K562 (cell line): Measurements from ENCODE around the gene PRM3. TPM values are rescaled to one million over a fixed set of nuclear protein-coding genes. Genes with fewer than 3 reads are reported as not detected.
A peak's percentile ranks its signal among the peaks of the same experiment; 100 is the strongest.

Experiments used
- ATAC-seq: fragments of 200-7000 bp; cut with Tn5 transposase; 3 replicates; pipeline ENCODE4 v1.9.1; 2020; ENCODE audit warnings: moderate library complexity
- BruUV-seq: library from RNA; stranded (reverse); fragments of 400-500 nt; replicated peaks from 2 replicates; lab custom pipeline; 2021; lab: Mats Ljungman, UMichigan
- CTCF ChIA-PET: fragments of 300-600 bp; formaldehyde crosslinking; extraction: SDS; loops from one replicate; lab custom pipeline; 2021; ENCODE audit warnings: low intra/inter-chr PET ratio; lab: Yijun Ruan, JAX
- POLR2A ChIA-PET: fragments of 300-600, 350-650 bp; sonication (Branson Sonifier 250); formaldehyde crosslinking; extraction: SDS; loops from one replicate; lab custom pipeline; 2021; ENCODE audit warnings: antibody characterized with exemption, inconsistent platforms; lab: Yijun Ruan, JAX
- DNase-seq, 4 experiments: peaks; one replicate each; pipeline versions ENCODE4 v3.0.0 to v3.0.0-alpha.2; 2011 to 2018; ENCODE audit warnings: low spot score in 3 of 4, mixed read lengths in 3 of 4; ENCODE audit errors: extremely low read depth in 1 of 4
- FAIRE-seq: peaks from 2 replicates; lab custom pipeline; 2011; peaks lifted over from hg19 to GRCh38; lab: Jason Lieb, UNC
- H2AFZ ChIP-seq: 2 replicates; pipeline ENCODE4 v1.6.0; 2011; ENCODE audit warnings: low read depth, low read length, control low read depth, inconsistent platforms
- H3K27ac ChIP-seq: fragments of 200-600 bp; 3 replicates; pipeline ENCODE4 v1.8.0; 2011; ENCODE audit warnings: low read depth, mild to moderate bottlenecking, control low read depth, inconsistent platforms, low read length, moderate library complexity, mixed read lengths; ENCODE audit errors: extremely low read depth
- H3K27me3 ChIP-seq, 2 experiments: fragments of 300-600 bp in 1 of 2; 2 replicates in 1 of 2; 3 replicates in 1 of 2; pipeline versions ENCODE4 v1.6.0 to v1.8.0; 2011; ENCODE audit warnings: inconsistent platforms in 2 of 2, low read length in 2 of 2, mild to moderate bottlenecking in 1 of 2, mixed read lengths in 1 of 2, moderate library complexity in 1 of 2; ENCODE audit not compliant: control insufficient read depth in 2 of 2, insufficient read depth in 2 of 2
- H3K36me3 ChIP-seq: fragments of 300-600 bp; 3 replicates; pipeline ENCODE4 v1.8.0; 2011; ENCODE audit warnings: mild to moderate bottlenecking, low read length, inconsistent platforms; ENCODE audit not compliant: control insufficient read depth, insufficient read depth
- H3K4me1 ChIP-seq, 2 experiments: fragments of 200-600 bp in 1 of 2; replicated peaks in 1 of 2; 2 replicates in 1 of 2; 3 replicates in 1 of 2; pipeline versions ENCODE4 v1.5.1 to v1.8.0; 2011; ENCODE audit warnings: inconsistent platforms in 2 of 2, low read length in 2 of 2, mild to moderate bottlenecking in 1 of 2, mixed read lengths in 1 of 2, moderate library complexity in 1 of 2; ENCODE audit not compliant: control insufficient read depth in 2 of 2, insufficient read depth in 2 of 2
- H3K4me2 ChIP-seq: 2 replicates; pipeline ENCODE4 v1.6.1; 2011; ENCODE audit warnings: low read length, control low read depth, inconsistent platforms, mixed read lengths; ENCODE audit not compliant: insufficient read depth
- H3K4me3 ChIP-seq: fragments of 200-600 bp; sonication (generic), shearing (Covaris generic); 2 replicates; pipeline ENCODE4 v1.5.1; 2016; ENCODE audit warnings: control low read depth, inconsistent platforms
- H3K79me2 ChIP-seq: fragments of 200-600 bp; 3 replicates; pipeline ENCODE4 v1.8.0; 2011; ENCODE audit warnings: low read length, inconsistent platforms; ENCODE audit not compliant: control insufficient read depth, insufficient read depth
- H3K9ac ChIP-seq, 2 experiments: 2 replicates each; pipeline versions ENCODE4 v1.6.0 to v1.6.1; 2011; ENCODE audit warnings: low read depth in 2 of 2, low read length in 2 of 2, control low read depth in 1 of 2, inconsistent platforms in 1 of 2, mild to moderate bottlenecking in 1 of 2, mixed read lengths in 1 of 2; ENCODE audit not compliant: insufficient read depth in 1 of 2
- H3K9me1 ChIP-seq: one replicate; pipeline ENCODE4 v1.6.0; 2011; ENCODE audit warnings: inconsistent platforms, mild to moderate bottlenecking, low read length, moderate library complexity; ENCODE audit not compliant: control insufficient read depth, insufficient read depth
- H3K9me3 ChIP-seq: replicated peaks from 2 replicates; pipeline ENCODE4 v1.5.1; 2011; ENCODE audit warnings: low read depth, low read length, inconsistent platforms; ENCODE audit not compliant: control insufficient read depth, insufficient read depth
- H4K20me1 ChIP-seq: replicated peaks from 2 replicates; pipeline ENCODE4 v1.6.1; 2011; ENCODE audit warnings: low read length, inconsistent platforms, mixed read lengths; ENCODE audit not compliant: control insufficient read depth, insufficient read depth
- CHD1 ChIP-seq: fragments of 200-600 bp; sonication (generic); IDR thresholded peaks from one replicate; pipeline ENCODE4 v1.6.1; 2012; ENCODE audit warnings: mild to moderate bottlenecking, moderate library complexity, low read length, inconsistent platforms
- CTCF ChIP-seq, 3 experiments: IDR thresholded peaks in 2 of 3; conservative IDR thresholded peaks in 1 of 3; 2 replicates each; pipeline ENCODE4 v1.5.1; 2011 to 2012; ENCODE audit warnings: low read length in 3 of 3, mild to moderate bottlenecking in 3 of 3, control low read depth in 2 of 3, improper control_type of control experiment in 1 of 3, inconsistent platforms in 1 of 3, low read depth in 1 of 3, mixed read lengths in 1 of 3, moderate library complexity in 1 of 3; ENCODE audit not compliant: insufficient read depth in 2 of 3
- FOS ChIP-seq: IDR thresholded peaks from 3 replicates; pipeline ENCODE4 v1.6.1; 2011; ENCODE audit not compliant: insufficient read length; ENCODE audit errors: extremely low read depth
- FOXP1 ChIP-seq: sonication (generic); formaldehyde crosslinking; IDR thresholded peaks from 2 replicates; pipeline ENCODE4 v1.8.0; 2022; ENCODE audit warnings: mild to moderate bottlenecking, missing genetic modification reagents
- GABPB1 ChIP-seq: sonication (generic); formaldehyde crosslinking; IDR thresholded peaks from 2 replicates; pipeline ENCODE4 v1.8.0; 2022; ENCODE audit warnings: mild to moderate bottlenecking, missing genetic modification reagents
- NFXL1 ChIP-seq: fragments of 450-650 bp; formaldehyde crosslinking; IDR thresholded peaks from 2 replicates; pipeline ENCODE4 v1.4.0; 2021; ENCODE audit warnings: mild to moderate bottlenecking
- RAD21 ChIP-seq, 2 experiments: fragments of 250-450 bp in 1 of 2; fragments of 450-650 bp in 1 of 2; sonication (Bioruptor Pico) in 1 of 2; formaldehyde crosslinking in 1 of 2; IDR thresholded peaks in 1 of 2; conservative IDR thresholded peaks in 1 of 2; 2 replicates each; pipeline versions ENCODE4 v1.4.0 to v1.8.0; 2020 to 2022; ENCODE audit warnings: mild to moderate bottlenecking in 2 of 2, moderate library complexity in 1 of 2
- SAFB ChIP-seq: fragments of 200-400 bp; formaldehyde crosslinking; IDR thresholded peaks from 2 replicates; pipeline ENCODE4 v1.6.1; 2017; ENCODE audit warnings: low read depth, low read length, borderline replicate concordance
- TSC22D4 ChIP-seq: fragments of 450-650 bp; IDR thresholded peaks from 2 replicates; pipeline ENCODE4 v1.6.1; 2016; ENCODE audit warnings: missing genetic modification characterization, missing biosample characterization, control low read depth
- ZNF444 ChIP-seq: fragments of 250-450 bp; sonication (Bioruptor Pico); IDR thresholded peaks from 2 replicates; pipeline ENCODE4 v1.4.0; 2020; ENCODE audit warnings: mild to moderate bottlenecking, moderate library complexity
- ZNF764 ChIP-seq: fragments of 250-450 bp; sonication (Bioruptor Pico); IDR thresholded peaks from 2 replicates; pipeline ENCODE4 v1.4.0; 2020; ENCODE audit warnings: low read depth, mild to moderate bottlenecking, moderate library complexity
- WGBS: fragments of 100-300 bp; shearing (Covaris generic); methylation state at CpG from one replicate; pipeline ENCODE4 v1.1.6; 2016; ENCODE audit warnings: low coverage, mixed read lengths; ENCODE audit not compliant: insufficient coverage; ENCODE audit errors: missing lambda C conversion rate; 5-methylcytosine and 5-hydroxymethylcytosine counted together
- in situ Hi-C: fragments of 300-500 bp; cut with MboI; formaldehyde crosslinking; loops from 4 replicates; pipeline ENCODE4 v1.15.0; 2018; ENCODE audit warnings: inconsistent platforms, mixed read lengths
- intact Hi-C: fragments of 100-400 bp; cut with micrococcal nuclease; formaldehyde crosslinking; loops from 2 replicates; pipeline ENCODE4 v1.14.2; 2022
- polyA plus RNA-seq, 8 experiments: library from polyadenylated mRNA; depleted of rRNA in 4 of 8; stranded (reverse) in 5 of 8; unstranded in 3 of 8; fragments of >200 nt; fragmentation: Nextera tagmentation in 2 of 8; fragmentation: Illumina TruSeq in 1 of 8; extraction: Ambion mirVana in 2 of 8; extraction: Trizol in 1 of 8; gene quantifications; 2 replicates each; pipeline versions ENCODE4 v1.2.1 to v1.2.3, GENCODE V29; 2011 to 2014; ENCODE audit warnings: inconsistent platforms in 1 of 8, missing spikeins in 1 of 8
- total RNA-seq, 7 experiments: library from RNA; depleted of rRNA in 6 of 7; stranded (reverse); fragments of >200 nt in 6 of 7; fragmentation: Illumina TruSeq in 2 of 7; extraction: Trizol in 2 of 7; gene quantifications; 2 replicates each; pipeline versions ENCODE4 v1.2.1 to v1.2.3, GENCODE V29; 2011 to 2021; ENCODE audit warnings: low replicate concordance in 1 of 7

PRM3 gene
- total and polyA plus RNA-seq, 9 of the 15 experiments (the other 6 are each of a cell fraction or from before 2014, with no cell fraction given): not detected

GRCh38 chr16:11316331-11317015, 43.0 kb upstream of the PRM3 start:
- Histone ChIP-seq H3K79me2 (no peaks in the 10 kb centered on the region), H3K4me2 (no peak overlapping the region; the same call in 1 of the 2 replicates), H3K27me3 (no peaks in the 10 kb centered on the region), H3K27ac (no peak overlapping the region), H2AFZ (peak overlapping the region; percentile 54; the same call in 1 of the 2 replicates)
- no TSS peak for BruUV-seq
- DNase-seq: no peak
- TF ChIP-seq TSC22D4 (tag) (no peak), ZNF444 (CRISPR knock-in tag) (no peak), ZNF764 (CRISPR knock-in tag) (no peak), FOS (no peak), SAFB (no peak), NFXL1 (no peak), CTCF (IDR thresholded peaks at IDR 0.05 in 2 of 3, conservative IDR thresholded peaks at IDR 0.05 in 1 of 3; ENCODE audit: insufficient read depth in 2 of 3, low read depth in 1 of 3, low read length in 3 of 3) (no peak), RAD21 (CRISPR knock-in tag; conservative IDR thresholded peaks at IDR 0.05 in 1 of 2, IDR thresholded peaks at IDR 0.05 in 1 of 2) (no peak), FOXP1 (CRISPR knock-in tag) (no peak), CHD1 (no peak), GABPB1 (CRISPR knock-in tag) (no peak)
- TF ChIP-seq, all 486 proteins: peak for 0
- Histone ChIP-seq H3K9me1 (no peaks in the 10 kb centered on the region), H3K9ac (no peak overlapping the region), H3K4me1 (peaks cover 11 to 17% of the 10 kb centered on the region in 2 experiments; a peak in 3 of 5 replicates), H3K9me3 (no peaks in the 10 kb centered on the region), H3K36me3 (no peaks in the 10 kb centered on the region), H4K20me1 (no peaks in the 10 kb centered on the region), H3K4me3 (no peak overlapping the region)
- ATAC-seq (no peak; the same call in 2 of the 3 replicates), FAIRE-seq (no peak)
- intact Hi-C loops (no loop called here), in situ Hi-C loops (no loop called here)
- ChIA-PET CTCF (no interaction called here), POLR2A (interaction anchor here (0.6 kb wide), 1 partner anchor 265 kb away, joined by 5 read pairs; no protein-coding TSS in a partner anchor)
- 33% methylated on average over 23 of the region's 23 CpGs for WGBS
